Cerebellar nuclear complex (tissue), 1 donor: ENCODE measurements around the gene CHRM2.

Experiments
- DNase-seq, 2 experiments: peaks; one replicate each; lab custom pipeline; 2025; lab: John Stamatoyannopoulos, UW

The CHRM2 gene

GRCh38 chr7:137025469-137026175 is 157.2 kb downstream of the CHRM2 start:
- no peak for DNase-seq

GRCh38 chr7:137026176-137026500 is 157.7 kb downstream of the CHRM2 start:
- DNase-seq, result no peak

- DNase-seq, result no peak
Observed at GRCh38 chr7:137032436-137032835, 164.0 kb downstream of the CHRM2 start.

GRCh38 chr7:137036768-137037167 is 168.3 kb downstream of the CHRM2 start:
- DNase-seq, result no peak

GRCh38 chr7:137038706-137039105 is 170.3 kb downstream of the CHRM2 start:
- no peak for DNase-seq

- DNase-seq, result no peak
Observed at GRCh38 chr7:137040745-137041144, 172.3 kb downstream of the CHRM2 start.

GRCh38 chr7:137045573-137045972 is 177.1 kb downstream of the CHRM2 start:
- no peak for DNase-seq

- no peak for DNase-seq
Observed at GRCh38 chr7:137069249-137069963, 201.0 kb downstream of the CHRM2 start.
